ENCODE measurements around the gene ADCY5.

Gene ADCY5

DNA sequence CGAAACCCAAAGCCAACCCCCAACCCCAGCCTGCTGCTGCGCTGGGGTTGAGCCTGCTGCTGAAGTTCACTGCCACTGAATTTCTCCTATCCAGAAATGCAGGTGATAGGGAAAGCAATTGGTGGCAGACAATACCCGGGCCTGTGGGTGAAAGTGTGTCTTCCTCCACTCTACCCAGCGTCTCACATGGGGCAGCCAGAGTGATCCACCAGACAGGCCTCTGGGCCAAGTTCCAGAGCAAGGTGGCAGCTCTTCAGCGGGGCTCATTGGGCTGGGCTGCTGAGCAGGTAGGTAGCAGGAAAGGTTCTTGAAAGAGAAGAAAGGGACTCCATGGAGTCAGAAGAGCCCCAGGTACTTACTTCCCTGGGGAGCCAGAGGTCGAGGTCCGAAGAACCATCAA, 6.0 kb downstream of the ADCY5 start:
- Histone ChIP-seq H3K4me1 (ENCODE audit: control insufficient read depth, insufficient read depth, low read length) (no peaks in the 10 kb centered on the region), H3K27me3 (ENCODE audit: control insufficient read depth, insufficient read depth, low read length) (peaks cover 76% of the 10 kb centered on the region), H3K4me2 (ENCODE audit: low read length) (no peak overlapping the region)

DNA sequence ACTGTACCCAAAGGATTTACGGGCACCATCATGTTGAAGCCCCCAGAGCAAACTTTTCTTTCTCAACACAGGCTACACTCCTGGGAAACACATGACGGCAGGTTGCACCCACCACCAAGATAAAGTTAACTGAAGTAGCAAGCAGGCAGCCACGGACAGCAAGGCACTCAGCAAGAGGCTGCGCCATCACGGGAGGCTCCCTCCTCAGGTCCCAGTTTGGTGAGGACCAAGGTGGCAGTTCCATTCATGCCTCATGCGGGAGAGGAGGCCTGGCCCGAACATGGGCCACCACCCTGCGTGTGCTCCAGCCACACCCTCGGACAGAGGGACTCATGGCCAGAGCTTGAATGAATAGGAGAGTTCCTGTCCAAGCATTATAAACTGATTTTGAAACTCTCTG, 6.8 kb downstream of the ADCY5 start:
- Histone ChIP-seq H3K36me3 (ENCODE audit: insufficient read depth, low read length) (no peaks in the 10 kb centered on the region), H3K9me3 (replicated peaks; ENCODE audit: low read length) (no peaks in the 10 kb centered on the region), H3K9ac (ENCODE audit: low read depth, low read length) (no peak overlapping the region), H3K4me3 (ENCODE audit: low read length) (no peak overlapping the region), H3K4me2 (ENCODE audit: low read length) (no peak overlapping the region), H3K4me1 (ENCODE audit: control insufficient read depth, insufficient read depth, low read length) (no peaks in the 10 kb centered on the region), H3K27me3 (ENCODE audit: control insufficient read depth, insufficient read depth, low read length) (peaks cover 77% of the 10 kb centered on the region)

More for the DNA sequence above, 6.0 kb downstream of the ADCY5 start:
- Histone ChIP-seq H3K9me3 (replicated peaks; ENCODE audit: low read length) (no peaks in the 10 kb centered on the region), H3K36me3 (ENCODE audit: insufficient read depth, low read length) (no peaks in the 10 kb centered on the region), H3K4me3 (ENCODE audit: low read length) (no peak overlapping the region), H3K9ac (ENCODE audit: low read depth, low read length) (no peak overlapping the region)

DNA sequence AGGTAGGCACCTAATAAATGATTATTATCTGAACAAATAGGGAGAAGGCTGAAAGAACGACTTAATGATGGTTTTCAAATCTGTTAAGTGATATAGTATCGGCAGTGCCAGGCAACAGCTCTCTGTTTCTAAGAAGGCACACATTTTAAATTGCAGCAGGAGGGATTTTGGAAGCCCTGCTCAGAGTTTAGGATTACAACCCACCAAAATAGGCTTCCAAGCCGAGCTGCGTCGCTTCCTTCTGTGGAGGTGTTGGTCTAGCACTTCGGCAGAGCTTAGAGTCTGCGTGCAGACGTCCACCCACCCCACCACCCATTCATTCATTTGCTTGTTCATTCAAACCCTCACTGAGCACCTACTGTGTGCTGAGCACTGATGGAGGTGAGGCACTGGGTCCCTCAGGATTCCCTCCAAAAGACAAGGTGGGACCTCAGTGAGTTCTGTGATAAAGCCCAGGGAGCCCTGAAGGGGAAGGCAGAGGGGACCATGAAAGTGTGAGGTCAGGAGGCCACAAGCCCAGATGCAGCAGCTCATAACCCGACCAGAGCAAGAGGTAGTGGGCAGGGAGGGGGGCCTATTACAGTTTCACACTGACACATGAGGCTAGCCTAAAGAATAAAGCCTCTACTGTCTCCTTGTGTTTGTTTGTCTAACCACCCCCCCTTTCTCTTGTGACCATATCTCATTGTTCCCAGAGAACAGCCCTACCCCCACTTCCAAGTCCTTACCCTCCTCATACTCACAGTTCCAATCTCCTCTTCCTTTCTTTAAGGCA, 8.9 kb downstream of the ADCY5 start:
- no peak overlapping the region for H3K4me2 ChIP-seq (ENCODE audit: low read length)
- no peaks in the 10 kb centered on the region for H3K9me3 ChIP-seq (replicated peaks; ENCODE audit: low read length)
- no peaks in the 10 kb centered on the region for H3K4me1 ChIP-seq (ENCODE audit: control insufficient read depth, insufficient read depth, low read length)
- H3K27me3 ChIP-seq (ENCODE audit: control insufficient read depth, insufficient read depth, low read length): peaks cover 64% of the 10 kb centered on the region
- H3K36me3 ChIP-seq (ENCODE audit: insufficient read depth, low read length): no peaks in the 10 kb centered on the region
- H3K4me3 ChIP-seq (ENCODE audit: low read length): no peak overlapping the region
- no peak overlapping the region for H3K9ac ChIP-seq (ENCODE audit: low read depth, low read length)

DNA sequence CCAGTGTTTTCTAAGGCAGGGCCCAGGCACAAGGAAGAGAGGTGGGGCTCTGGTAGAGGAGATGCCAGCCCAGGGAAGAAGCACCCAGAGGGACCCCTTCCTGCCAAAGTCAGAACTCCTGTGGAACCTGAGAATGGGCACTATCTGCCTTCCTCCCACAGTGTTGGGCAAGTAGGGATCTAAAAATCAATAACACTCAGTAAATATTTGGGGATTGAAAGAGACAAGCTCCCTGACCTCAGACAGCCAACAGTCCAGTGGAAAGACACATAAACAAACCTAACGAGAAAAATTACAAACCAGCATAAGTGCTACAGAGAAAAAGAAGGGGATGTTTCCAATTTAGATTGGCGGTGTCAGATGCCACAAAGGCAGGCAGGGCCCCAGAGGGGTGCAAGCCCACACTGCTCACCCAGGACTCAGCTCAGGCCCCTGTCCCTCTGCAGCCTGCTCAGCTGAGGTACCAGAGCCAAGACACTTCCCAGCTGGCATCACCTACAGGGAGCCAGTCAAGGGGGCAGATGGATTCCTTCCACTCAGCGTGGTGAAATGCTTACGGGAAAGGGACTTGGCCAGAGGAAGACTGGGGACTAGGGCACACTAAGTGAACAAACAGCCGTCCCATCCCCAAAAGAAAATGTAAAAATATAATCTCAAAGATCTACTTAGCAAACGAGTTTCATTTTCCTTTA, 15.9 kb downstream of the ADCY5 start:
- H3K36me3 ChIP-seq (ENCODE audit: insufficient read depth, low read length): no peaks in the 10 kb centered on the region
- H3K4me1 ChIP-seq (ENCODE audit: control insufficient read depth, insufficient read depth, low read length): no peaks in the 10 kb centered on the region

DNA sequence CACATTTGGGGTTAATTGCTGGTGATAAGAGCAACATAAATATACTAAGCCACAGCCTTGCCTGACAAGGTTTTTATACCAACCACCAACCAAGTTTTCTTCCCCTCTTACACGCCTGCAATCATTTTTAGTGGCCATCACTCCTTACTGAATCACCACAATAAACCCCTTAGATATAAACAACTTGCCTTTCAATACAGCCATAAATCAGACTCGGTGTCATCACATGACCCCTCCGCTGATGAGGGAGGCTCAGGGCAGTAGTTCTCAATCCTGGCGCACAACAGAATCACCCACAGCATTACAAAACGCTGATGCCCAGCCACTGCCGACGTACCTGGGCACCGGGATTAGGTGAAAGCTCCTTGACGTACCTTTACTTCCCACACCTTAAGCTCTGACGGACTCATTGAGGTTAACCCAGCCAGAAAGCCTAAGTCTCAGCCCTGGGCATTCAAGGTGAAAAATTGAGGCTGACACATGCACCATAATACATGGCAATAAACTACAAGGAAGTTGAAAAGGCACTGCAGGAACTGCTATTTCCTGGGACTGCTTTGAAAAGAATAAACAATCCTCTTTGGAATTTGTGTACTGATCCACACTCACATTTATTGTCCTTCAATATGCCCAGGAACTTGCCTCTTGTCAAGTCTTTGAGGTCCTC, 17.1 kb downstream of the ADCY5 start:
- no peak overlapping the region for H3K4me2 ChIP-seq (ENCODE audit: low read length)
- H3K9ac ChIP-seq (ENCODE audit: low read depth, low read length): no peak overlapping the region
- peaks cover 79% of the 10 kb centered on the region for H3K27me3 ChIP-seq (ENCODE audit: control insufficient read depth, insufficient read depth, low read length)
- no peak overlapping the region for H3K4me3 ChIP-seq (ENCODE audit: low read length)
- H3K4me1 ChIP-seq (ENCODE audit: control insufficient read depth, insufficient read depth, low read length): no peaks in the 10 kb centered on the region
- no peaks in the 10 kb centered on the region for H3K9me3 ChIP-seq (replicated peaks; ENCODE audit: low read length)
- no peaks in the 10 kb centered on the region for H3K36me3 ChIP-seq (ENCODE audit: insufficient read depth, low read length)

More for the DNA sequence above, 15.9 kb downstream of the ADCY5 start:
- Histone ChIP-seq H3K4me3 (ENCODE audit: low read length) (no peak overlapping the region), H3K4me2 (ENCODE audit: low read length) (no peak overlapping the region), H3K9ac (ENCODE audit: low read depth, low read length) (no peak overlapping the region), H3K9me3 (replicated peaks; ENCODE audit: low read length) (no peaks in the 10 kb centered on the region), H3K27me3 (ENCODE audit: control insufficient read depth, insufficient read depth, low read length) (peaks cover 78% of the 10 kb centered on the region)

DNA sequence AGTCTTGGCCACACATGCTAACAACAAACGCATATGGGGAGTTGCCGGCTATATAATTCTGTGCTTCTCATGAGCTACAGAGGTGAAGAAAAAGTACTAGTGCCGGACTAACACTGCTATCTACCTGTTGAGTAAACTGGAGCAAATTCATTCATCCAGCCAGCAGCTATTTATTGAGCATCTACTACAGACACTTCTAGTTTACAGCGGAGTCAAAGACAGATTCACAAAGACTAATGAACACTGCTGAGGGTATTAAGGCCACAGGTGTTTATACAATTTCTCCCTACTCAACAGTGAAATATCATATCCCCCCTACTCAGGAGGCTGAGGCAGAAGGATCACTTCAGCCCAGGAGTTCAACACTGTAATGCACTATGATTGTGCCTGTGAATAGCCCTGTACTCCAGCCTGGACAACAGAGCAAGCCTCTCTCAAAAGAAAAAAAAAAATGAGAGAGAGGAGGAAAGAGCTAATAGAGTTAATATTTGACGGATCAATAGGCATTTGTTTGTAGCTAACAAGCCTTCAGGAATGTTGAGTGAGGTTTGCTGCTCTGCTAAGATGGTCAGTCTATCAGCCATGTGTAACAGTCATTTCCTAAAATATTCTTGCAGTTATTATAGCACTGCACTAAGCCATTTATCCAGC, 17.8 kb downstream of the ADCY5 start:
- H3K9me3 ChIP-seq (replicated peaks; ENCODE audit: low read length): no peaks in the 10 kb centered on the region
- peaks cover 79% of the 10 kb centered on the region for H3K27me3 ChIP-seq (ENCODE audit: control insufficient read depth, insufficient read depth, low read length)
- no peak overlapping the region for H3K9ac ChIP-seq (ENCODE audit: low read depth, low read length)
- H3K36me3 ChIP-seq (ENCODE audit: insufficient read depth, low read length): no peaks in the 10 kb centered on the region
- no peak overlapping the region for H3K4me2 ChIP-seq (ENCODE audit: low read length)
- H3K4me3 ChIP-seq (ENCODE audit: low read length): no peak overlapping the region
- no peaks in the 10 kb centered on the region for H3K4me1 ChIP-seq (ENCODE audit: control insufficient read depth, insufficient read depth, low read length)

DNA sequence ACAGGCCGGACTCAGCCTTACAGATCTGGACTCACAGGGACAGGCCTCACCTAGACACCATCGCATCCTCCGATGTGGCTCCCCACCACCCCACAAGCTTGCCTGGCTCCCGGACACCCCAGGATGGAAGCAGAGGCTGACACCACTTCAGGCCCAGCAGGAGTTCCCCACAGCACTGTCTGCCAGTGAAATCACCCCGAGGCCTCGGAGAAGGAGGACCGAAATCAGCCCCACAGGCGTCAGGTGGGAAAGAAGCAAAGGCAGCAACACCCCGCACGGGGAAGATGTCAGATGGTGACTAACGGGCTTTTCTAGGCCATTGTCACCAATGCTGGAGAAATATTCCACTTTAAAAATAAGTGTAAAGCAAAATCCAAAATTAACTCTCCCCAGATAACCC, 18.6 kb downstream of the ADCY5 start:
- Histone ChIP-seq H3K27me3 (ENCODE audit: control insufficient read depth, insufficient read depth, low read length) (peaks cover 85% of the 10 kb centered on the region), H3K9ac (ENCODE audit: low read depth, low read length) (no peak overlapping the region), H3K4me2 (ENCODE audit: low read length) (no peak overlapping the region), H3K4me3 (ENCODE audit: low read length) (no peak overlapping the region), H3K9me3 (replicated peaks; ENCODE audit: low read length) (no peaks in the 10 kb centered on the region), H3K4me1 (ENCODE audit: control insufficient read depth, insufficient read depth, low read length) (no peaks in the 10 kb centered on the region), H3K36me3 (ENCODE audit: insufficient read depth, low read length) (no peaks in the 10 kb centered on the region)

DNA sequence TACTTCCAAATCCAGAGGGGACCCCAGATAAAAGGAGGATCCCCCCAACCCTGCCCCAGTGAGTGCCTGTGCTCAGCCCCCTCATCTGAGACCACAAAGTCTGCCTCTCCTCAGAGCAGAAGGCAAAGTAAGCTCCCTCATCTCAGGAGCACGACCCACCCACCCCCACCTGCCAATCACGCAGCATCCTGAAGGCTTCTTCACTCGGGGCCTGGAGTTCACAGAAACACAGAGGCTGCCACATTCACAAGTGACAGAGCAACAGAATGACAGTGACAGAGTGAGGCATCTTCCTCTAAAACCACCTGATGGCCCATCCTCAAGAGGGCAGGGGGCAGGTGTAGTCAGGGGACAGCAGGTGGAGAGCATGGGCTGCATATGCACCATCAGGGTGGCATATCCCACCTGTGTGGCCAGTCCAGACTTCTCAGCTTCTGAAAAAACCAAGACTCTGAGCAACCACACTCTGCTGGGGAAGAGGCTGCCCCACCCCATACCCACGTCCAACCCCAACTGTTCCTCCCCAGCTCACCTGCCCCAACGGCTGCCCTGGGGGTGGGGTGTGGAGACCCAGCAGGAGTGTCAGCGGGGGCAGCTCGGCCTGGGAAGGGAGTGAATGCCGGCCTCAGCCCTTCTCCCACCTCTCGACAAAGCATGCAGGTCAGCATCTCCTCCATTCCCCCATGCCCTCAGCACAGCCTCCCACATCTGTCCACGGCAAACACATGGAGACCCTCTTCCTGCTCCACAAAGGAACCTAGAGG, 19.3 kb downstream of the ADCY5 start:
- Histone ChIP-seq H3K4me1 (ENCODE audit: control insufficient read depth, insufficient read depth, low read length) (no peaks in the 10 kb centered on the region), H3K9me3 (replicated peaks; ENCODE audit: low read length) (no peaks in the 10 kb centered on the region), H3K27me3 (ENCODE audit: control insufficient read depth, insufficient read depth, low read length) (peaks cover 87% of the 10 kb centered on the region)

DNA sequence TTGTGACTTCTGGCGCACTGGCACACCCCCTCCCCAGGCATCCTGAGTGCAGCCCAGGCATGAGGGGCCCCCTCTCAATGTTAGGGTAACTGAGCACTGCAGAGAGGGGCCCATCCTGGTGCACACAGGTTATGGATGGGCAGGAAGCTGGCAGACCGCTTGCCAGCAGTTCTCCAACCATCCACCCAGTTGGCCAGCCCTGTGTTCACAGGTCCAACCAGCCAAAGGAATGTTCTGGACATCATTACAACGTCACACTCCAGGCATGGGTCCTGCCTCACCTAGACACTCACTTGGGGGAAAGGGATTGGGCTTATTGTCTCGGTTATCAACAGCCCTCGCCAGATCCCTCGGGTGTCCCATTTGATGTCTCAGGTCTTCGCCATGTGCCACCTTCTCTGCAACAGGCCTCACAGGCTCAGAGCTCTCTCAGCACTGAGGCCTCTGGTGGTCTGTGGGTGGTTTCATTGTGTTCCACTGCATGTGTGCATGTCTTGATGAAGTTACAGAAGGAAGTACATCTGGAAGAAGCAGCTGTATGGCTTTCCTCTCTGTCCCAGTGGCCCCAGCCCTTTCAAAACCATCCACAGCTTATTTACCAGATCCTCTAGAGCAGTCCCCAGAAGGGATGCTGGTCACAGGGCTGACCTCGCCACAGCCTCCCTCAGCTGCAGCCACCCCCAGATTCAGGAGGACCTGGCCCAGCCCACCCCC, 23.7 kb downstream of the ADCY5 start:
- Histone ChIP-seq H3K9me3 (replicated peaks; ENCODE audit: low read length) (no peaks in the 10 kb centered on the region), H3K4me3 (ENCODE audit: low read length) (no peak overlapping the region), H3K36me3 (ENCODE audit: insufficient read depth, low read length) (no peaks in the 10 kb centered on the region), H3K9ac (ENCODE audit: low read depth, low read length) (no peak overlapping the region), H3K27me3 (ENCODE audit: control insufficient read depth, insufficient read depth, low read length) (peaks cover 89% of the 10 kb centered on the region), H3K4me2 (ENCODE audit: low read length) (no peak overlapping the region), H3K4me1 (ENCODE audit: control insufficient read depth, insufficient read depth, low read length) (no peaks in the 10 kb centered on the region)

More for the DNA sequence above, 19.3 kb downstream of the ADCY5 start:
- Histone ChIP-seq H3K36me3 (ENCODE audit: insufficient read depth, low read length) (no peaks in the 10 kb centered on the region), H3K4me2 (ENCODE audit: low read length) (no peak overlapping the region), H3K9ac (ENCODE audit: low read depth, low read length) (no peak overlapping the region), H3K4me3 (ENCODE audit: low read length) (no peak overlapping the region)

DNA sequence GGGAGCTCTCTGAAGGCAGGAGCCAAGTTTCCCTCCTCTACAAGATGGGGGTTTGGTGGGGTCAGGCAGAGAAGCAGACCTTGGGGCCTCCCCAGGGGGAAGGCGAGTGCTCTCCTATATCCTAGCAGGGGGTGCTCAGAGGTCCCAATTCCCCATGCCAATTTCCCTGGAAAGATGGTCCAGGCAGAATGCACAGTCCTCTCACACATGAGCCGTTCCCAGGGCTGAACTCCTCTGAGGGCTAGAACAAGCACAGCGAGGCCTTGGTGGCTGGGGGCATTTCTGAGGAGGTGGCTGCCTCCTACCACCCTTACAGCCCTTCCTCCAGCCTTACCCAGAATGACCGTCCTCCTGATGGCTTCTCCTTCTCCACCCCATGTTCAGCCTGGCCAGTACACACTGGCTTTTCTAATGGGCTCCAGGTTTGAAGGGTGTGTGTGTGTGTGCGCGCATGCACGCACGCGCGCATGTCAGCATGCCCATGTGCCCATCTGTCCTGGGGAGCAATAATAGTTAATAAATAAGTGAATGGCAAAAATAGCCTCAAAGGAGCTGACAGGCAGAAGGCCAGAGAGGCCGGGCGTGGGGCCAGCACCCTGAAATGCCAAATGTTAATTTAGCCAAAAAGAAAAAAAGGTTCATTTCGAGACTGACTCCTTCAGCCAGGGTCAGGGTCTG, 24.4 kb downstream of the ADCY5 start:
- Histone ChIP-seq H3K4me3 (ENCODE audit: low read length) (no peak overlapping the region), H3K36me3 (ENCODE audit: insufficient read depth, low read length) (no peaks in the 10 kb centered on the region), H3K4me2 (ENCODE audit: low read length) (no peak overlapping the region), H3K4me1 (ENCODE audit: control insufficient read depth, insufficient read depth, low read length) (no peaks in the 10 kb centered on the region), H3K9ac (ENCODE audit: low read depth, low read length) (no peak overlapping the region), H3K9me3 (replicated peaks; ENCODE audit: low read length) (no peaks in the 10 kb centered on the region), H3K27me3 (ENCODE audit: control insufficient read depth, insufficient read depth, low read length) (peaks cover 89% of the 10 kb centered on the region)
